Stimulated activated CD4-positive, alpha-beta T cell treated with anti-CD3 and anti-CD28 coated beads, TNF-alpha, amount 100 ng/mL, for 1 hour (primary cell): ENCODE measurements around the gene NID1.
"Not testable (repeated sequence)": the region's sequence is repeated elsewhere in the genome, so short reads cannot be mapped to it uniquely, and the experiment has no call there.

Experiments used
- DNase-seq, 3 donors: peaks; one replicate each; pipeline ENCODE4 v3.0.0-alpha.2; 2020; ENCODE audit warnings: low read depth in 3 of 3, low spot score in 1 of 3

The NID1 gene

DNA sequence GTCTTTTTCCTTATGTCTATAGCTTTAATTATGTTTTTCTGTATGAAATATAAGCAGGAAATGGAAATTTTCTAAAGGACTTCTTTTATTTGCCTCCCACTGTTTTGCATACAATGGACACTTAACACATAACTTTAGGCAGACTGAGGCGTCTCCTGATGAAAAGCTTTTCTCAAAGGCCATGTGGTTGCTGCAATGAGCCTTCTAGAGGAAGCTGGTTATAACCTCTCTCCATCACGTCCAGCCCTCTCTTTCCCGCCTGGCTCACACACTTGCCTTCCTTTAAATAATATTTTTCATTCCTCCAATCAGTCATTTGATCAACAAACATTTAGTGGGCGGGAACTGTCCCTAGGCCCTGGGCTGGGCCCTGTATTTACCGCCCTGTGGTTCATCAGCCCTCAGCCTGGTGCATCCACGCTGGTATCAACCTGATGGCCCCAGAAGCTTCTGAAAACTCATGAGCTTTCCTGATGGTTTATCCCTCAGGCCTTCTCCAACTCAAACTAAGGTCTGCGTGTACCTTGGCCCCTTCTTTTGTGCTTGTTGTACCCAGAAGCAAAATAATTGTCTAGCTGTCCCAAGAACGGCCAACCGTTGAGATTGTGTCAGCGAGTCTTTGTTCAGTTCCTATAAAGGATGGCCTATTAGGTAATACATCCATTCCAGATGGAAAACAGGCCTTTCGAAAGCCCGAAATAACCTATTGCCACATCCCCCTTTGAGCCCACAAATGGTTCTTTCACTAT is 122.8 kb downstream of the NID1 start:
- no peak for DNase-seq

DNA sequence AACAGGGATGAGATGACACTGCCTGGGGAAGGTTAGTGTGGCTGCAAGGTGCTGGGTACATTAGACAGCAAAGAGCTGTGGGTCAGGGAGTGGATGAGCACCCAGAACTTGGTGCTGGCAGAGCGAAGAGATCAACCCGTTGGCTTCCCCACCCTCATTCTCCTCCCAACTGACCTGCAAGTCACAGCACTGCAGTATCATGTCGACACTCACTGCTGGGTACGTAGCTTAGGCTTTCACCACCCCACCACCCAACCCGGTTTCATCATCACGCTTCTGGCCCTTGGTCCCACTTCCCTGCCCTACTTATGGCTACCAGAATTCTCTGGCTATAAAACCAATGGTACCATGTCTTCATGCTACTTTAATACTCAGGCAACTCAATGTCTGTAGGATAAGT is 124.6 kb downstream of the NID1 start:
- no peak for DNase-seq

GRCh38 chr1:235939480-235939775 is 125.5 kb downstream of the NID1 start:
- no peak for DNase-seq

DNA sequence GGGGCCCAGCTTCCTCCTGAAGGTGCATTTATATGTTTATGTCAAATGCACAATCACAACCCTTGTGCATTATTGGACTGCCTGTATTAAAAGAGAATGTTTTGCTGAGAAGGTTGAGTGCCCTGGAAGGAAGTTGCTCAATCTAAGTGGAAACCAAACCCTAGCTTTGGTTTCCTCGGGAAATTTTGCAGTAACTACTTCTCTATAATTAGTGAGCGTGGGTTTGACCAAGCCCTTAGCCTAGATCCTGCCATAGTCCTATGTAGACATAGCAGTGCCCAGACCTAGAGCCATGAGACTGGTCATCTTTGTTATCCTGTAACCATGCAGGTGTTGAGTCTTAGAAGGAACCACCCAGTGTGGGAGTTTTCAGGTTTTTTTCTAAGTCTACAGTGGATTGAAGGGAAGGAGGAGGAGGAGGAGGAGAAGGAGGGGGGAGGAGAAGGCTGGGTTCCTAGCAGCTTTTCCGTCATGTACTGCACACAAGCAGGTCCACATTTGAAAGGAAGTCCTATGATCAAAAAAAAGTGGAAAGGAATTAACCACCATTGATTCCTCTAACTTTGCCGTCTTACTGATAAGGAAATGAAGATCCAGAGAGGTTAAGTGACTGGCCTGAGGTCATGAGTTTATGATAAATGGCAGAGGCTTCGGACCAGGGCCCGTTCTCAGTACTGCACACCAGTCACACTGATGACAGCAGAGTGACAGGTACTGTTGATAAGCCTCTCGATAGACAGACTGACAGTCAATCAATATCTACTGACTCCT is 126.0 kb downstream of the NID1 start:
- DNase-seq, result no peak

- DNase-seq, result no peak
Observed at GRCh38 chr1:235937123-235937522, 127.8 kb downstream of the NID1 start.

- no peak for DNase-seq
Observed at GRCh38 chr1:235935235-235936225, 129.4 kb downstream of the NID1 start.

- no peak for DNase-seq
Observed at GRCh38 chr1:235933766-235934116, 131.1 kb downstream of the NID1 start.

- DNase-seq, result no peak
Observed at GRCh38 chr1:235933017-235933765, 131.7 kb downstream of the NID1 start.

DNA sequence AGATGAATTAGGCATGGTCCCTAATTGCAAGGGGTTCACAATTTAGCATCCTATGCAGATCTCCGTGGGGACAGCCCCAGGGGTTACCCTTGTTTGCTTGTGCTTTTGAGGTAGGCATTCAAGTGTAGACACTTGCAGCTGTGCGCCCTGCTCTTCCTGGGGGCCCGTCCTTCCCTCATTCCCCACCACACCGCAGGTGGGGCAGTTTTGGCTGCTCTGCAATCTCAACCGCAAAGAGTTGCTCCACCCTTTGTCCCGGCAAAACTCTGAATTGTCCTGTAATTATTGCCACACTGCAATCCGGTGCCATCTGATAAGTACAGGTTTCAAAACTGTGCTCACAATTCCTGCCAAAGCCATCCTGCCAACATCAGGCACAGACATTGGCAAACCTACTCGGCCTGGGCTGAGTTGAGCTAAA is 132.8 kb downstream of the NID1 start:
- no peak for DNase-seq

DNA sequence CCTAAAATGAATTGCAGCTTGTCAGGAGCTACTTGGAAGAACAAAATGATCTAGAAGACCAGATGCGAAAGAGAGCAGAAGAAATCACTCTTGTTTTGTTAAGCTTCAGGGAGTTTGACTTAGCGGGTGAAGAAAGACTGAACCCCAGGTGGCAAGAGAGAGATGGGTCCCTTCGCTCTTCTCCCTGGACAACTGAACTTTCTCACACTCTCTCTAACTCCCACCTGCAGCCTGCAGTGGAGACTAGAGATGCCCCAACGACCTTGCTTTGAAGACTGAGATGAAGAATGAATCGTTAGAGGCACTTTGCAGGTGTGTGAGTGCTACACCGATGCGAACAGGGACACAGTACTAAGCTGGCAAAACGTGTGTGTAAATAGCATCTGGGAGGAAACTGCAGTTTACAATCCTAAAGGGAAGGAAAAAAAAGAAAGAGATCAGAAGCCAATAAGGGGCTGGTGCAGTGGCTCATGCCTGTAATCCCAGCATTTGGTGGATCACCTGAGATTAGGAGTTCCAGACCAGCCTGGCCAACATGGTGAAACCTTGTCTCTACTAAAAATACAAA is 133.6 kb downstream of the NID1 start:
- no peak for DNase-seq

- no peak for DNase-seq
Observed at GRCh38 chr1:235930543-235930942, 134.3 kb downstream of the NID1 start.

- DNase-seq, result no peak
Observed at GRCh38 chr1:235929216-235929615, 135.7 kb downstream of the NID1 start.

GRCh38 chr1:235928197-235928596 is 136.7 kb downstream of the NID1 start:
- no peak for DNase-seq

- not testable (repeated sequence) for DNase-seq
Observed at GRCh38 chr1:235927551-235927950, 137.3 kb downstream of the NID1 start.
